ENCODE data around the gene CZIB. TPM values are rescaled to one million over a fixed set of nuclear protein-coding genes. Genes with fewer than 3 reads are reported as not detected.

Gene CZIB
- total and polyA plus RNA-seq, 2 of the 8 experiments (the other 6 are each of a cell fraction or from before 2014, with no cell fraction given): 46.5 to 48.0 TPM

DNA sequence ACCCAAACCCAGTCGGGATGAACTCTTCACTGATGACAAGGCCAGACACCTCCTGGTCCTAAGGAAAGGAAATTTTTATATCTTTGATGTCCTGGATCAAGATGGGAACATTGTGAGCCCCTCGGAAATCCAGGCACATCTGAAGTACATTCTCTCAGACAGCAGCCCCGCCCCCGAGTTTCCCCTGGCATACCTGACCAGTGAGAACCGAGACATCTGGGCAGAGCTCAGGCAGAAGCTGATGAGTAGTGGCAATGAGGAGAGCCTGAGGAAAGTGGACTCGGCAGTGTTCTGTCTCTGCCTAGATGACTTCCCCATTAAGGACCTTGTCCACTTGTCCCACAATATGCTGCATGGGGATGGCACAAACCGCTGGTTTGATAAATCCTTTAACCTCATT, 10.1 kb downstream of the CZIB start:
- CTCF ChIA-PET (ENCODE audit: partially characterized antibody): no interaction called here
- TF ChIP-seq YY1 (IDR thresholded peaks at IDR 0.05; ENCODE audit: low read depth, low read length): no peak
- TF ChIP-seq TAF7 (optimal IDR thresholded peaks at IDR 0.05; ENCODE audit: borderline replicate concordance, low read depth, low read length): no peak
- TF ChIP-seq POU5F1 (IDR thresholded peaks at IDR 0.05; ENCODE audit: low read depth, low read length): no peak
- TF ChIP-seq RXRA (IDR thresholded peaks at IDR 0.05; ENCODE audit: insufficient read depth, low read depth, low read length): no peak
- no peak for TF ChIP-seq SP1 (IDR thresholded peaks at IDR 0.05; ENCODE audit: low read depth, low read length)
- no peak for TF ChIP-seq EGR1 (IDR thresholded peaks at IDR 0.05; ENCODE audit: borderline replicate concordance, low read depth, low read length)
- no peak for TF ChIP-seq SP2 (IDR thresholded peaks at IDR 0.05; ENCODE audit: low read length)
- no peak for TF ChIP-seq TEAD4 (IDR thresholded peaks at IDR 0.05; ENCODE audit: low read depth, low read length)
- no peak for TF ChIP-seq KDM5A (IDR thresholded peaks at IDR 0.05; ENCODE audit: low read length)
- TF ChIP-seq, protein P1, sequence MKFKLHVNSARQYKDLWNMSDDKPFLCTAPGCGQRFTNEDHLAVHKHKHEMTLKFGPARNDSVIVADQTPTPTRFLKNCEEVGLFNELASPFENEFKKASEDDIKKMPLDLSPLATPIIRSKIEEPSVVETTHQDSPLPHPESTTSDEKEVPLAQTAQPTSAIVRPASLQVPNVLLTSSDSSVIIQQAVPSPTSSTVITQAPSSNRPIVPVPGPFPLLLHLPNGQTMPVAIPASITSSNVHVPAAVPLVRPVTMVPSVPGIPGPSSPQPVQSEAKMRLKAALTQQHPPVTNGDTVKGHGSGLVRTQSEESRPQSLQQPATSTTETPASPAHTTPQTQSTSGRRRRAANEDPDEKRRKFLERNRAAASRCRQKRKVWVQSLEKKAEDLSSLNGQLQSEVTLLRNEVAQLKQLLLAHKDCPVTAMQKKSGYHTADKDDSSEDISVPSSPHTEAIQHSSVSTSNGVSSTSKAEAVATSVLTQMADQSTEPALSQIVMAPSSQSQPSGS (IDR thresholded peaks at IDR 0.05; ENCODE audit: low read length): no peak
- TF ChIP-seq SP4 (IDR thresholded peaks at IDR 0.05; ENCODE audit: low read length): no peak
- no peak for TF ChIP-seq BCL11A (IDR thresholded peaks at IDR 0.05; ENCODE audit: low read depth in 2 of 2, low read length in 2 of 2)
- no peak for TF ChIP-seq KDM4A (IDR thresholded peaks at IDR 0.05; ENCODE audit: low read depth, low read length, severe bottlenecking)
- no peak for TF ChIP-seq CHD1 (IDR thresholded peaks at IDR 0.05; ENCODE audit: low read depth, low read length)

More for the DNA sequence above, 10.1 kb downstream of the CZIB start:
- Histone ChIP-seq H4K20me1 (replicated peaks in 1 of 2; ENCODE audit: control insufficient read depth in 1 of 2, insufficient read depth in 2 of 2, low read length in 2 of 2) (peaks cover 0 to 5% of the 10 kb centered on the region in 2 experiments), H3K23ac (ENCODE audit: insufficient read length) (no peak overlapping the region), H2BK5ac (ENCODE audit: low read depth, low read length) (no peak overlapping the region), H2BK12ac (ENCODE audit: low read depth, low read length) (no peak overlapping the region), H3K4me1 (replicated peaks in 1 of 4; ENCODE audit: control insufficient read depth in 3 of 4, insufficient read depth in 4 of 4, low read length in 3 of 4) (no peaks in the 10 kb centered on the region), H3K23me2 (ENCODE audit: low read depth, low read length) (no peaks in the 10 kb centered on the region), H3K4me2 (ENCODE audit: insufficient read depth in 1 of 2, low read depth in 2 of 2, low read length in 2 of 2) (no peak overlapping the region), H3K79me2 (ENCODE audit: control insufficient read depth in 1 of 2, insufficient read depth in 2 of 2, low read length in 2 of 2) (no peaks in the 10 kb centered on the region), H2AFZ (ENCODE audit: low read length) (no peak overlapping the region), H3K4me3 (ENCODE audit: extremely low read depth in 1 of 4, insufficient read depth in 2 of 4, low read depth in 3 of 4, low read length in 4 of 4) (no peak overlapping the region), H3K4ac (replicated peaks; ENCODE audit: insufficient read length, low read depth, low read length) (no peak overlapping the region), H2AK5ac (ENCODE audit: low read depth, low read length) (no peak overlapping the region), H4K8ac (ENCODE audit: extremely low read depth, insufficient read depth, low read length) (no peak overlapping the region), H2BK120ac (replicated peaks; ENCODE audit: low read depth, low read length) (no peak overlapping the region), H3K56ac (replicated peaks; ENCODE audit: insufficient read length, low read depth, low read length) (no peak overlapping the region), H2BK15ac (ENCODE audit: low read length) (no peak overlapping the region), H3K27ac (ENCODE audit: low read depth, low read length) (no peak overlapping the region), H2BK20ac (ENCODE audit: low read length) (no peak overlapping the region), H3K36me3 (ENCODE audit: control insufficient read depth in 2 of 4, insufficient read depth in 4 of 4, low read length in 3 of 4) (peaks cover 10 to 72% (median 44%) of the 10 kb centered on the region in 4 experiments), H3K79me1 (ENCODE audit: low read depth, low read length) (peaks cover 2% of the 10 kb centered on the region; the same call in 1 of the 2 replicates), H3K9me3 (ENCODE audit: insufficient read depth in 2 of 2, low read depth in 1 of 2, low read length in 1 of 2) (peaks cover 11 to 16% of the 10 kb centered on the region in 2 experiments), H4K5ac (ENCODE audit: insufficient read length, low read depth, low read length) (no peak overlapping the region), H3K9ac (replicated peaks in 1 of 4; ENCODE audit: extremely low read depth in 1 of 4, low read depth in 3 of 4, low read length in 3 of 4) (no peak overlapping the region), H4K91ac (replicated peaks; ENCODE audit: insufficient read length, low read length) (no peak overlapping the region), H3K18ac (ENCODE audit: extremely low read depth, low read length) (no peak overlapping the region), H3K27me3 (replicated peaks in 1 of 4; ENCODE audit: control insufficient read depth in 3 of 4, extremely low read depth in 1 of 4, insufficient read depth in 3 of 4, low read length in 3 of 4) (no peaks in the 10 kb centered on the region), H3K14ac (ENCODE audit: insufficient read length) (no peak overlapping the region)
- DNase-seq (ENCODE audit: low read depth in 1 of 2, low spot score in 2 of 2) (no peak), FAIRE-seq (no peak)
- POLR2A ChIA-PET (ENCODE audit: partially characterized antibody): interaction anchor here (1.0 to 1.6 kb wide), 2 partner anchors 9 to 13 kb away, joined by 4 to 5 read pairs; no protein-coding TSS in a partner anchor
- WGBS, 2 experiments (ENCODE audit: extremely low coverage in 1 of 2, insufficient coverage in 1 of 2, insufficient read length in 1 of 2, insufficient replicate concordance in 2 of 2, low coverage in 1 of 2, low lambda C conversion rate in 2 of 2, missing lambda C conversion rate in 1 of 2): 90% methylated on average over 7 of the region's 7 CpGs; no CpG with 5 or more reads in 1 of the 2 experiments
